ENCODE results near the gene MTSS2. TPM values are rescaled to one million over a fixed set of nuclear protein-coding genes. Genes with fewer than 3 reads are reported as not detected.

MTSS2 gene
- total and polyA plus RNA-seq, 2 of the 4 experiments (the other 2 are of a cell fraction): 9.1 to 86.2 TPM

- WGBS, 2 experiments (ENCODE audit: extremely low coverage in 2 of 2, insufficient read length in 1 of 2): no CpG with 5 or more reads among the region's 8 CpGs
- H3K4me1 ChIP-seq (ENCODE audit: control insufficient read depth, insufficient read depth, low read length): peaks cover 45% of the 10 kb centered on the region
- in situ Hi-C loops (cut with MboI; ENCODE audit: low sequenced_read_pairs): loop anchor here (25.0 kb wide), 1 partner anchor 666 kb away; the partner anchor contains the start of gene CALB2
Observed at GRCh38 chr16:70696355-70696754, 10.5 kb upstream of the MTSS2 start.

More at GRCh38 chr16:70696355-70696754, 10.5 kb upstream of the MTSS2 start:
- H2AFZ ChIP-seq (replicated peaks; ENCODE audit: low read length, poor library complexity): no peak overlapping the region
- peak overlapping the region; percentile 20 for H2BK5ac ChIP-seq (ENCODE audit: low read depth, low read length, poor library complexity, severe bottlenecking)
- H3K56ac ChIP-seq (ENCODE audit: extremely low read depth, insufficient read depth, low read length): no peak overlapping the region
- no peak for DNase-seq
- no TSS peak for BruUV-seq (replicated peaks)
- H3K4me2 ChIP-seq (ENCODE audit: low read depth, low read length): no peak overlapping the region
- peaks cover 41% of the 10 kb centered on the region for H3K9me1 ChIP-seq (ENCODE audit: insufficient read depth, low read length)
- no peak overlapping the region; the same call in 1 of the 2 replicates for H4K91ac ChIP-seq (ENCODE audit: insufficient read depth, low read depth, low read length)
- intact Hi-C loops (cut with micrococcal nuclease): no loop called here
- no peak for TF ChIP-seq MAFK (IDR thresholded peaks at IDR 0.05; ENCODE audit: low read depth, low read length)
- TF ChIP-seq CEBPB (IDR thresholded peaks at IDR 0.05; ENCODE audit: low read depth, low read length): no peak
- no peak for TF ChIP-seq RAD21 (IDR thresholded peaks at IDR 0.05; ENCODE audit: low read length)
- no peak for TF ChIP-seq SMC3 (IDR thresholded peaks at IDR 0.05; ENCODE audit: low read depth, low read length)
- TF ChIP-seq CHD1 (IDR thresholded peaks at IDR 0.05; ENCODE audit: low read depth, low read length): no peak
- no peak for TF ChIP-seq USF2 (IDR thresholded peaks at IDR 0.05; ENCODE audit: low read depth, low read length)
- TF ChIP-seq RFX5 (IDR thresholded peaks at IDR 0.05; ENCODE audit: low read depth, low read length): no peak
- TF ChIP-seq ELK1 (IDR thresholded peaks at IDR 0.05; ENCODE audit: borderline replicate concordance, low read depth, low read length): no peak
- TF ChIP-seq MXI1 (IDR thresholded peaks at IDR 0.05; ENCODE audit: borderline replicate concordance, low read depth, low read length): no peak
- no peak for TF ChIP-seq NFE2L2 (IDR thresholded peaks at IDR 0.05; ENCODE audit: low read depth, low read length)
- no peak for TF ChIP-seq MAZ (IDR thresholded peaks at IDR 0.05; ENCODE audit: borderline replicate concordance, low read depth, low read length)
- TF ChIP-seq RCOR1 (IDR thresholded peaks at IDR 0.05; ENCODE audit: insufficient replicate concordance, low read length): no peak
- TF ChIP-seq CTCF (conservative IDR thresholded peaks at IDR 0.05; ENCODE audit: low read depth, low read length): no peak
- TF ChIP-seq BHLHE40 (IDR thresholded peaks at IDR 0.05; ENCODE audit: low read depth, low read length): no peak
- no peak for TF ChIP-seq FOS (IDR thresholded peaks at IDR 0.05; ENCODE audit: low read depth, low read length)
- TF ChIP-seq POLR2A (IDR thresholded peaks at IDR 0.05; ENCODE audit: low read depth, low read length): no peak
- no peak for ATAC-seq (ENCODE audit: low read depth)
- no peak overlapping the region for H4K8ac ChIP-seq (ENCODE audit: low read depth in 2 of 2, low read length in 2 of 2)
- H3K23ac ChIP-seq (ENCODE audit: low read depth, low read length): no peak overlapping the region
- dilution Hi-C loops (cut with HindIII; ENCODE audit: low sequenced_read_pairs, unreplicated experiment): no loop called here
- H3K14ac ChIP-seq (replicated peaks; ENCODE audit: low read depth, low read length): no peak overlapping the region
- H2BK20ac ChIP-seq (ENCODE audit: low read depth, low read length): no peak overlapping the region
- peak overlapping the region; percentile 25; the same call in 1 of the 2 replicates for H3K4ac ChIP-seq (ENCODE audit: low read depth, low read length)
- H3K9me3 ChIP-seq (ENCODE audit: control insufficient read depth, insufficient read depth, low read length): no peaks in the 10 kb centered on the region
- peak overlapping the region; percentile 32 for H2BK120ac ChIP-seq (ENCODE audit: low read depth, low read length)
- H3K18ac ChIP-seq (ENCODE audit: low read depth, low read length): no peak overlapping the region
- H2AK9ac ChIP-seq (replicated peaks; ENCODE audit: low read depth, low read length, poor library complexity): no peak overlapping the region
- no peak overlapping the region for H3K27ac ChIP-seq (ENCODE audit: insufficient read depth, low read length)
- no peaks in the 10 kb centered on the region for H3K27me3 ChIP-seq (ENCODE audit: control insufficient read depth, insufficient read depth, low read length)
- H3K4me3 ChIP-seq (ENCODE audit: insufficient read depth, low read depth, low read length): no peak overlapping the region
- no peaks in the 10 kb centered on the region for H4K20me1 ChIP-seq (ENCODE audit: insufficient read depth, low read length)
- peak overlapping the region; percentile 57; the same call in 1 of the 2 replicates for H2AK5ac ChIP-seq (ENCODE audit: low read depth, low read length)
- POLR2A ChIA-PET (ENCODE audit: unreplicated experiment): no interaction called here
- CTCF ChIA-PET: no interaction called here
- H4K5ac ChIP-seq (ENCODE audit: low read depth, low read length): no peak overlapping the region
- H2BK15ac ChIP-seq (ENCODE audit: low read depth, low read length): no peak overlapping the region; the same call in 2 of the 3 replicates
- H3K9ac ChIP-seq (ENCODE audit: low read depth, low read length): no peak overlapping the region
- H3K79me1 ChIP-seq (ENCODE audit: low read depth in 1 of 2, low read length in 2 of 2): peaks cover 3 to 43% of the 10 kb centered on the region in 2 experiments; a peak in 3 of 4 replicates
- no peaks in the 10 kb centered on the region; the same call in 1 of the 2 replicates for H3K36me3 ChIP-seq (ENCODE audit: control insufficient read depth, insufficient read depth, low read length)

All from IMR-90 (cell line).